22Rv1 (cell line): Measurements from ENCODE around the gene FAM114A2.

Experiments
- H3K27ac ChIP-seq: fragments of 450-650 bp; 2 replicates; pipeline ENCODE4 v1.5.1; 2017
- ZFX ChIP-seq: fragments of 450-650 bp; IDR thresholded peaks from 2 replicates; pipeline ENCODE4 v1.6.1; 2017; ENCODE audit warnings: antibody characterized with exemption, borderline replicate concordance
- TF ChIP-seq, protein P1 (sequence below): fragments of 450-650 bp; IDR thresholded peaks from 2 replicates; pipeline ENCODE4 v1.5.1; 2017; ENCODE audit warnings: mild to moderate bottlenecking

Gene FAM114A2

GRCh38 chr5:154077696-154078095 lies 39.0 kb upstream of the FAM114A2 start:
- H3K27ac ChIP-seq = peak overlapping the region; percentile 81
- TF ChIP-seq ZFX = no peak
- TF ChIP-seq, protein P1, sequence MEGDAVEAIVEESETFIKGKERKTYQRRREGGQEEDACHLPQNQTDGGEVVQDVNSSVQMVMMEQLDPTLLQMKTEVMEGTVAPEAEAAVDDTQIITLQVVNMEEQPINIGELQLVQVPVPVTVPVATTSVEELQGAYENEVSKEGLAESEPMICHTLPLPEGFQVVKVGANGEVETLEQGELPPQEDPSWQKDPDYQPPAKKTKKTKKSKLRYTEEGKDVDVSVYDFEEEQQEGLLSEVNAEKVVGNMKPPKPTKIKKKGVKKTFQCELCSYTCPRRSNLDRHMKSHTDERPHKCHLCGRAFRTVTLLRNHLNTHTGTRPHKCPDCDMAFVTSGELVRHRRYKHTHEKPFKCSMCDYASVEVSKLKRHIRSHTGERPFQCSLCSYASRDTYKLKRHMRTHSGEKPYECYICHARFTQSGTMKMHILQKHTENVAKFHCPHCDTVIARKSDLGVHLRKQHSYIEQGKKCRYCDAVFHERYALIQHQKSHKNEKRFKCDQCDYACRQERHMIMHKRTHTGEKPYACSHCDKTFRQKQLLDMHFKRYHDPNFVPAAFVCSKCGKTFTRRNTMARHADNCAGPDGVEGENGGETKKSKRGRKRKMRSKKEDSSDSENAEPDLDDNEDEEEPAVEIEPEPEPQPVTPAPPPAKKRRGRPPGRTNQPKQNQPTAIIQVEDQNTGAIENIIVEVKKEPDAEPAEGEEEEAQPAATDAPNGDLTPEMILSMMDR = no peak

- peak overlapping the region; percentile 81 for H3K27ac ChIP-seq
- TF ChIP-seq ZFX = no peak
- TF ChIP-seq, protein P1 = no peak
Measured at GRCh38 chr5:154076240-154076922, 37.7 kb upstream of the FAM114A2 start.

DNA sequence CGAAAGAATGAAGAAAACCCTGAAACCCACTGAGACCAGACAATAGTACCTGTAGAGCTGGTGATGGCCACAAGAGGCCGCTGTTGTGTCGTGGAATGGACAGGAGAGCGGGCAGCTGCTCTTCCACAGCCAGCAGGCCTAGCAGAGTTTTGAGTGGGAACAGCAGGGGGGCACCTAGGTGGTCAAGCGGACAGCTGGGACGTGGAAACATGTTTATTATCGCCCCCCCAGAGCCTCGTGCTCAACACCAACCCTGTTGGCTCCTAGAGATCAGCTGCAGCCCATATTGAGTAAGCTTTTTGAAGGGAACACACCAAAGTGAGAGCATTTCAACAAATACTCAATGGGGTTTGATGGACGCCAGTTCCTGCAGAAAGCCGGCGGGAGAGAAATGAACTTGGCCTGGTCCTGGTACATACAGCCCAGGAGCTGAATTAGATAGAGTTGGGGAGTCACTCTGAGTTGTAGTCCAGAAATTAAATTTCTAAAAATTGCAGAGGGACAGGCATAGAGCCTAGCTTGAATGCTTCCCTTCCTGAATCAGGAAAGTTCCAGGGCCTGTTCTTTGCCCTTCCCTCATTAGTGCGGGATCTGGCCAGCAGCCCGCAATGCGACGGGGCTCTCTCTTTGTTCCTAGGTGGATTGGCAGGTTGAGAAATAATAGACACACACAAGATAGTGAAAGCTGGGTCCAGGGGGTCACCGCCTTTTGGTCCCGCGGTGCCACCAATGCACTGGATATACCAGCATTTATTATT lies 33.9 kb upstream of the FAM114A2 start:
- TF ChIP-seq, protein P1 = peak; percentile 88
- no peak for TF ChIP-seq ZFX
- peak overlapping the region; percentile 47 for H3K27ac ChIP-seq

GRCh38 chr5:154071799-154072413 lies 33.2 kb upstream of the FAM114A2 start:
- H3K27ac ChIP-seq = peak overlapping the region; percentile 47
- TF ChIP-seq, protein P1 = no peak
- no peak for TF ChIP-seq ZFX

DNA sequence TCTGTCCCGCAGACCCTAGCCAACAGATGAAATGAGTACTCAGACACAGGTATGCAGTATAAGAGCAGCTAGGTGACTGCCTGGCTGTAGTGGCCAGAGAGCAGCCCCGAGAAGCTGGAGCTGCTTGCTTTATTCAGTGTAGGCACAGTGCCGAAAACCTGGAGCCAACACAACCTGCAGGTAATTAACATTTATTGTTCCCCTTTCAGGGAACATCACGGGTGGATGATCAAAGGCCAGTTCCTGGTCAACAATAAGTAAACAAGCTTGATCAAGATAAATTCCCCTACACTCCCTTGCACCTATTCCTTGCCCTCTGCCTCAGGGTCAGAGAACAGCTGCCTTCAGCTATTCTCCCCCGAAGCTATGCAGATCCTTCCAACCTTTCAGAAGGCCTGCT lies 31.1 kb upstream of the FAM114A2 start:
- peak overlapping the region; percentile 42 for H3K27ac ChIP-seq

GRCh38 chr5:154065971-154066370 lies 27.3 kb upstream of the FAM114A2 start:
- TF ChIP-seq, protein P1 = no peak
- no peak for TF ChIP-seq ZFX
- no peak overlapping the region for H3K27ac ChIP-seq

DNA sequence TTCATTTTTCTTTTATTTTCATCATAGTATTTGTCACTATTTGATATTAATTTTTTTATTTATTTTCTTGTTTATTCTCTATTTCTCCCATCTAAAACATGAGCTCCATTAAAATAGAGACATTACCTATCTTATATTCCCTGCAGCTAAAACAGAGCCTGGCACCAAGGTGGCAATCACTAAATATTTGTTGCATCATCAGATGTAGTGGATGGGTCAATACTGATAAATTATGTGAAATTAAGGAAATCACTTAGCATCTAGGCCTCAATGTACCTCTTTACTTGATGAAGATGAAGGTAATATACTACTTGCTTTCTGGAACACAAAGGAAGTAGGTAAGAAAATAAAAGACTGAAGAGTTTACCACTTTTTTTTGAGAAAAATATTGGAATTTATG lies 24.7 kb upstream of the FAM114A2 start:
- no peak overlapping the region for H3K27ac ChIP-seq
- TF ChIP-seq ZFX = no peak
- TF ChIP-seq, protein P1 = no peak
